Measurements from ENCODE around the gene PADI6. TPM values are rescaled to one million over a fixed set of nuclear protein-coding genes. Genes with fewer than 3 reads are reported as not detected.

PADI6 gene
- total RNA-seq, 1 experiment from 2014 or later: not detected

DNA sequence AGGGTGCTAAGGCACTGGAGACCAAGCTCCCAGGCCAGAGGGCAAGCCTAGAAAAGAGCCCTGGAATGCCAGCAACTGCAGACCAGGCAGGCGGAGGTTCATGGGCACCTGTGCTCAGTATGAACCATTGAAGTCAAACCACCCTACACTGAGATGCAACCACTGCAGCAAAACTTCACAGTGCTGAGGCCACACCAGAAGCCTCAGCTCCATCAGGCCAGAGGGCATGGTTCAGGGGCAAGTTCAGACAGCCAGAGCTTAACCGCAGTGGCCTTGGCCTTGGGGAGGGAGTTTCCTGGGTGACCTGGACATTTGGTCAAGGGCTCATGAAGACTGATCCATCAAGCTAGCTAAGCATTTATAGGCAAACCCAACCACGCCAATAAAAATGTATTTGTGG lies 60.4 kb downstream of the PADI6 start:
- POLR2A ChIA-PET: no interaction called here
- RAD21 ChIA-PET (ENCODE audit: low non-redundant PET in 1 of 2, low total read pairs in 2 of 2, uncharacterized antibody in 2 of 2, unreplicated experiment in 2 of 2): no interaction called here
- no peak overlapping the region for H3K27ac ChIP-seq (ENCODE audit: low read depth, low read length)
- no peaks in the 10 kb centered on the region for H3K9me2 ChIP-seq (ENCODE audit: insufficient read depth)
- CTCF ChIA-PET: no interaction called here
- H3K4me1 ChIP-seq (ENCODE audit: control insufficient read depth in 1 of 2, insufficient read depth in 2 of 2, low read length in 2 of 2): peaks cover 7 to 14% of the 10 kb centered on the region in 2 experiments
- H3K4me3 ChIP-seq (replicated peaks in 1 of 2; ENCODE audit: low read depth in 1 of 2, low read length in 2 of 2): no peak overlapping the region
- no TSS peak for BruUV-seq (replicated peaks)
- no peak overlapping the region for H2AFZ ChIP-seq (ENCODE audit: low read depth, low read length, poor library complexity, severe bottlenecking)
- H3K4me2 ChIP-seq (ENCODE audit: low read length): no peak overlapping the region
- ATAC-seq: no peak
- TF ChIP-seq YY1 (IDR thresholded peaks at IDR 0.05; ENCODE audit: extremely low read depth, insufficient replicate concordance, low read depth, low read length): no peak
- no peak for TF ChIP-seq SRF (IDR thresholded peaks at IDR 0.05; ENCODE audit: low read depth)
- no peak for TF ChIP-seq EZH2 (IDR thresholded peaks at IDR 0.05)
- no peak for TF ChIP-seq ELF1 (IDR thresholded peaks at IDR 0.05; ENCODE audit: borderline replicate concordance, low read depth)
- no peak for TF ChIP-seq POLR2AphosphoS5 (IDR thresholded peaks at IDR 0.05; ENCODE audit: low read depth, low read length)
- TF ChIP-seq, protein P1, sequence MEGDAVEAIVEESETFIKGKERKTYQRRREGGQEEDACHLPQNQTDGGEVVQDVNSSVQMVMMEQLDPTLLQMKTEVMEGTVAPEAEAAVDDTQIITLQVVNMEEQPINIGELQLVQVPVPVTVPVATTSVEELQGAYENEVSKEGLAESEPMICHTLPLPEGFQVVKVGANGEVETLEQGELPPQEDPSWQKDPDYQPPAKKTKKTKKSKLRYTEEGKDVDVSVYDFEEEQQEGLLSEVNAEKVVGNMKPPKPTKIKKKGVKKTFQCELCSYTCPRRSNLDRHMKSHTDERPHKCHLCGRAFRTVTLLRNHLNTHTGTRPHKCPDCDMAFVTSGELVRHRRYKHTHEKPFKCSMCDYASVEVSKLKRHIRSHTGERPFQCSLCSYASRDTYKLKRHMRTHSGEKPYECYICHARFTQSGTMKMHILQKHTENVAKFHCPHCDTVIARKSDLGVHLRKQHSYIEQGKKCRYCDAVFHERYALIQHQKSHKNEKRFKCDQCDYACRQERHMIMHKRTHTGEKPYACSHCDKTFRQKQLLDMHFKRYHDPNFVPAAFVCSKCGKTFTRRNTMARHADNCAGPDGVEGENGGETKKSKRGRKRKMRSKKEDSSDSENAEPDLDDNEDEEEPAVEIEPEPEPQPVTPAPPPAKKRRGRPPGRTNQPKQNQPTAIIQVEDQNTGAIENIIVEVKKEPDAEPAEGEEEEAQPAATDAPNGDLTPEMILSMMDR (IDR thresholded peaks at IDR 0.05 in 2 of 3, conservative IDR thresholded peaks at IDR 0.05 in 1 of 3; ENCODE audit: borderline replicate concordance in 1 of 3, insufficient read depth in 1 of 3, low read depth in 2 of 3, low read length in 2 of 3): no peak
- TF ChIP-seq EZH2phosphoT487 (IDR thresholded peaks at IDR 0.05; ENCODE audit: borderline replicate concordance): no peak
- no peak for TF ChIP-seq ZFX (IDR thresholded peaks at IDR 0.05)
- TF ChIP-seq CBX3 (IDR thresholded peaks at IDR 0.05; ENCODE audit: low read depth): no peak
- TF ChIP-seq JUND (IDR thresholded peaks at IDR 0.05): no peak
- TF ChIP-seq TCF7L2 (IDR thresholded peaks at IDR 0.05; ENCODE audit: borderline replicate concordance, extremely low read depth, insufficient read depth, insufficient read length): no peak
- TF ChIP-seq, protein P2, sequence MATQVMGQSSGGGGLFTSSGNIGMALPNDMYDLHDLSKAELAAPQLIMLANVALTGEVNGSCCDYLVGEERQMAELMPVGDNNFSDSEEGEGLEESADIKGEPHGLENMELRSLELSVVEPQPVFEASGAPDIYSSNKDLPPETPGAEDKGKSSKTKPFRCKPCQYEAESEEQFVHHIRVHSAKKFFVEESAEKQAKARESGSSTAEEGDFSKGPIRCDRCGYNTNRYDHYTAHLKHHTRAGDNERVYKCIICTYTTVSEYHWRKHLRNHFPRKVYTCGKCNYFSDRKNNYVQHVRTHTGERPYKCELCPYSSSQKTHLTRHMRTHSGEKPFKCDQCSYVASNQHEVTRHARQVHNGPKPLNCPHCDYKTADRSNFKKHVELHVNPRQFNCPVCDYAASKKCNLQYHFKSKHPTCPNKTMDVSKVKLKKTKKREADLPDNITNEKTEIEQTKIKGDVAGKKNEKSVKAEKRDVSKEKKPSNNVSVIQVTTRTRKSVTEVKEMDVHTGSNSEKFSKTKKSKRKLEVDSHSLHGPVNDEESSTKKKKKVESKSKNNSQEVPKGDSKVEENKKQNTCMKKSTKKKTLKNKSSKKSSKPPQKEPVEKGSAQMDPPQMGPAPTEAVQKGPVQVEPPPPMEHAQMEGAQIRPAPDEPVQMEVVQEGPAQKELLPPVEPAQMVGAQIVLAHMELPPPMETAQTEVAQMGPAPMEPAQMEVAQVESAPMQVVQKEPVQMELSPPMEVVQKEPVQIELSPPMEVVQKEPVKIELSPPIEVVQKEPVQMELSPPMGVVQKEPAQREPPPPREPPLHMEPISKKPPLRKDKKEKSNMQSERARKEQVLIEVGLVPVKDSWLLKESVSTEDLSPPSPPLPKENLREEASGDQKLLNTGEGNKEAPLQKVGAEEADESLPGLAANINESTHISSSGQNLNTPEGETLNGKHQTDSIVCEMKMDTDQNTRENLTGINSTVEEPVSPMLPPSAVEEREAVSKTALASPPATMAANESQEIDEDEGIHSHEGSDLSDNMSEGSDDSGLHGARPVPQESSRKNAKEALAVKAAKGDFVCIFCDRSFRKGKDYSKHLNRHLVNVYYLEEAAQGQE (IDR thresholded peaks at IDR 0.05; ENCODE audit: low read depth): no peak
- no peak for TF ChIP-seq POLR2A (IDR thresholded peaks at IDR 0.05; ENCODE audit: borderline replicate concordance, extremely low read depth, insufficient read depth, insufficient read length)
- TF ChIP-seq, protein P3, sequence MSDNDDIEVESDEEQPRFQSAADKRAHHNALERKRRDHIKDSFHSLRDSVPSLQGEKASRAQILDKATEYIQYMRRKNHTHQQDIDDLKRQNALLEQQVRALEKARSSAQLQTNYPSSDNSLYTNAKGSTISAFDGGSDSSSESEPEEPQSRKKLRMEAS (IDR thresholded peaks at IDR 0.05): no peak
- TF ChIP-seq, protein P4, sequence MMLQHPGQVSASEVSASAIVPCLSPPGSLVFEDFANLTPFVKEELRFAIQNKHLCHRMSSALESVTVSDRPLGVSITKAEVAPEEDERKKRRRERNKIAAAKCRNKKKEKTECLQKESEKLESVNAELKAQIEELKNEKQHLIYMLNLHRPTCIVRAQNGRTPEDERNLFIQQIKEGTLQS (IDR thresholded peaks at IDR 0.05): no peak
- TF ChIP-seq CEBPB (IDR thresholded peaks at IDR 0.05; ENCODE audit: low read depth): no peak
- TF ChIP-seq SIN3A (IDR thresholded peaks at IDR 0.05; ENCODE audit: low read depth): no peak
- no peak for TF ChIP-seq SP1 (IDR thresholded peaks at IDR 0.05; ENCODE audit: low read depth)
- no peaks in the 10 kb centered on the region for H3K9me3 ChIP-seq (ENCODE audit: control insufficient read depth in 1 of 2, insufficient read depth in 1 of 2, low read depth in 1 of 2, low read length in 2 of 2)
- H3K36me3 ChIP-seq (ENCODE audit: control insufficient read depth in 1 of 2, insufficient read depth in 2 of 2, low read length in 2 of 2): peaks cover 31 to 68% of the 10 kb centered on the region in 2 experiments; a peak in 3 of 4 replicates
- peaks cover 14% of the 10 kb centered on the region; the same call in 1 of the 2 replicates for H4K20me1 ChIP-seq (ENCODE audit: insufficient read depth)
- intact Hi-C loops (cut with micrococcal nuclease): no loop called here
- H3K79me2 ChIP-seq (ENCODE audit: insufficient read depth, low read length): peaks cover 98% of the 10 kb centered on the region
- no peaks in the 10 kb centered on the region for H3K27me3 ChIP-seq (ENCODE audit: insufficient read depth, low read length)
- no peak for DNase-seq (ENCODE audit: low read depth, low spot score)
- H3K9ac ChIP-seq (ENCODE audit: low read length): no peak overlapping the region

Measured in HCT116 (cell line).